HuH-7.5 (cell line): ENCODE data around the gene GLB1L3.
"Not testable (repeated sequence)": the region's sequence is repeated elsewhere in the genome, so short reads cannot be mapped to it uniquely, and the experiment has no call there.

Source experiments
- DNase-seq: peaks from one replicate; pipeline ENCODE4 v3.0.0; 2011; ENCODE audit warnings: low spot score

GLB1L3 gene

DNA sequence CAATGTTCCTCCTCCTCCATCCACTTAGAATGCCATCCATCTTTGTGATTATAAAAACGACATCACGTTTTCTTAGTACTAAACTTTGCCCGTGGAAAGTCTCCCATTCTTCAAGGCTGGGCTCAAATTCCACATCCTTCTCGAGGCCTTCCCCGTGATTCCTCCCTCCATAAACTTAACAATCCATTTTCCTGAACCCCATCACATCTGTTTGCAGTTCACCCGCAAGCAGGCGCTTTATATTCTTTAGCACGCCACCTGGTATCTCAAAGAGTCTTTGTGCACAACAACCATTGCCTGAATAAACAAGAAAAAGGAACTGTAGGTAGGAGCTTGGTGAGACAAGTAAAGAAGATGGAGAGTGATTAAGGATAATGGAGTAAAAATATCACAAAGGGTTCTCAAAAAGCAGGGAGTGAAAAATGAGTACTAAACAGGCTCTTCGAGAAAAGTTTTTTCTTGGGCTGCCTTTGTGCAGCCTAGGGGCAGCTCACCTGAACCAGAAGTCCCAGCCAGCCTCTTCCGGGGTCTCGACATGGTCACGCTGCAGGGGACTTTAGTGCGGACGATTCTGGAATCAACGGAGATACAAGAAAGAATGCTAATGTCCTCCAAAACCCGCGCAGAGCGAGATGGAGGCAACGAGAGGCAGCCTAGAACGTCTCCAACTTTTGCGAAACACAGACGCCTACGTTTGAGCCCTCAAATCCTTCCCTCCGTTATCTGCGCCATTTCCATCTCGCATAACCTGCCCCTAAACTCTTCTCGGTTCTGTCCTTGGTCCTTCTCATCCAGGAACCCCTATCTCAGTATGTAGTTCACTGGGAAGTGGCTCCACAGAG, 23.6 kb upstream of the GLB1L3 start:
- DNase-seq, result peak; percentile 26

DNA sequence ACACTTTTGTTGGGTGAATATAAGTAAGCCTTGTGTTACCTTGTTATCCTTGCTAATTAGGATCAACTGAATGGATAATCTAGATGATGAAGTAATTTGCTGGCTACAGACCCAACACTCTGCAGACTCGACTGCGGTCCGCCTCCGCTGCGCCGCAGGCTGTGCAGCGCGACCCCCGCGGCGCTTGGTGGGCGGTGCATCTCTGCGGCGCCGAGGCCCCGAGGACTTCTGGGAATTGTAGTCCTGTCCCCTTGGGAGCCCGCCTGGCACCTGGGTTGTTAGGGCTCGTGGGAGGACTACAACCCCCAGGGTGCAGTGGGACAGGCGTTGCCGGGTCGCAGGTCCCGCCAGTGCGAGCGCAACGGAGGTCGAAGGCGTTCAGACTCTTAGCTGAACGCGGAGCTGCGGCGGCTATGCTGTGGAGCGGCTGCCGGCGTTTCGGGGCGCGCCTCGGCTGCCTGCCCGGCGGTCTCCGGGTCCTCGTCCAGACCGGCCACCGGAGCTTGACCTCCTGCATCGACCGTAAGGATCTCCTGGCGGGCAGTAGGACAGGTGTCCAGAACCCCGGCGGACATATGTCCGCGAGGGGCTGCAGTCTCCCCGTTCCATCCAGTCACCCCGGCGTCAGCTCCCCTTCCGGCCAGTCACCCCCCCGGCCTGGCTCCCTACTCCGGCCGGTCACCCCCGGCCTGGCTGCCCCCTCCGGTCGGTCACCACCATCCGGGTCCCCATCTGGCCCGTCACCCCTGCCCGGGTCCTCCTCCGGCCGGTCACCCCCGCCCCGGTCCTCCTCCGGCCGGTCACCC, 22.8 kb upstream of the GLB1L3 start, which contains the start of the genes ACAD8 and THYN1:
Gene ACAD8, plus strand, starts transcription at position 381 of the 806 bp plus-strand sequence. Its CDS starts 33 bp downstream, at position 414.
Gene THYN1, minus strand, starts transcription at position 165 of the 806 bp plus-strand sequence. CDS start 470 bp downstream, outside the sequence.
- peak; percentile 71 for DNase-seq

DNA sequence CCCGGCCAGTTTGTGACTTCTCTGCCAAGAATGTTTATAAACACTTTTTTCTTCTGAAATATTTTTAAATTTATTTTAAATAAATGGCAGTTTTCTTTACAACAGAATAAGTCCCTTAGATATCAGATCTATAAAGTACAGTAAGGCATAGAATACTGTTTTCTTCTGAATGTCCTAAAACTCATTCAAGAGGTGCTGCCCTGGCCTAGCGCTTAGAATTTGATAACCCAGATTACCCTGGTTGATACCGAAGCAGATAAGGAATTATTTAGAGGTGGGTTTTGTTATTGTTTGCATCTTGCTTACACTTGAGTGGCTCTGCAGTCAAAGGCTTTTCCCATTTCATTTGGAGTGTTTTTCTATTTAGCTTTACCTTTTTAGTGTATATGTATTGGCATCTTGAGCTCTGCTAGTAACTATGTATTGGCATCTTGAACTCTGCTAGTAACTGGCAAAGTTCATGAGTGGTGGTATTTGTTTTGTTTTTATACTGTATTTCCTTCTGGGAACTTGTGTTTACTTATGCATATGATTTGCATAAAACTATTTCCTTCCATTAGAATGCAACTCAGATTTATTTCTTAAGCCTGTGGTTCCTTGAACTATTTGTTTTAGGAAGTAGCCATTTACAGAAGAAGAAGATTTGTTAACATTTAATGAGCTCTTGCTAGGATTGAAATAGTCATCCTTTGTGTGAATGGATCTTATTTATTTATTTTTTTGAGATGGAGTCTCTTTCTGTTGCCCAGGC, 21.6 kb upstream of the GLB1L3 start:
- DNase-seq, result no peak

DNA sequence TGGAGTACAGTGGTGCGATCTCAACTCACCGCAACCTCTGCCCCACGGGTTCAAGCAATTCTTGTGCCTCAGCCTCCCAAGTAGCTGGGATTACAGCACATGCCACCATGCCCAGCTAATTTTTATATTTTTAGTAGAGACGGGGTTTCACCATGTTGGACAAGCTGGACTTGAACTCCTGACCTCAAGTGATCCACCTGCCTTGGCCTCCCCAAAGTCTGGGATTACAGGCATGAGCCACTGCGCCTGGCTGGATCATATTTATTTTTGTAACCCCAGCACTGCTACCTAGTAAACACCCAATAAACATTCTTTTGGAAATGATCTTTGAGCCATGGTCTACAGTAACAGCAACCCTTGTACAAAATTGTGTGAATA, 21.0 kb upstream of the GLB1L3 start:
- DNase-seq, result not testable (repeated sequence)

DNA sequence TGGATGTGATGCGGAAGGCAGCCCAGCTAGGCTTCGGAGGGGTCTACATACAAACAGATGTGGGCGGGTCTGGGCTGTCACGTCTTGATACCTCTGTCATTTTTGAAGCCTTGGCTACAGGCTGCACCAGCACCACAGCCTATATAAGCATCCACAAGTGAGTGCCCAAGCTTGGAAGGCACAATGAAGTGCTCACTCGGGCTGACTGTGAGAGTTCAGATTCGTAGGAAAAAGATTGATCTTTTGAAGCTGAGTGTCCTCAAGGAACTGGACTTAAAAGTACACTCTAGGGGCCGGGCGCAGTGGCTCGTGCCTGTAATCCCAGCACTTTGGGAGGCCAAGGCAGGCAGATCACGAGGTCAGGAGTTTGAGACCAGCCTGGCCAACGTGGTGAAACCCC, 19.1 kb upstream of the GLB1L3 start:
- DNase-seq, result no peak

DNA sequence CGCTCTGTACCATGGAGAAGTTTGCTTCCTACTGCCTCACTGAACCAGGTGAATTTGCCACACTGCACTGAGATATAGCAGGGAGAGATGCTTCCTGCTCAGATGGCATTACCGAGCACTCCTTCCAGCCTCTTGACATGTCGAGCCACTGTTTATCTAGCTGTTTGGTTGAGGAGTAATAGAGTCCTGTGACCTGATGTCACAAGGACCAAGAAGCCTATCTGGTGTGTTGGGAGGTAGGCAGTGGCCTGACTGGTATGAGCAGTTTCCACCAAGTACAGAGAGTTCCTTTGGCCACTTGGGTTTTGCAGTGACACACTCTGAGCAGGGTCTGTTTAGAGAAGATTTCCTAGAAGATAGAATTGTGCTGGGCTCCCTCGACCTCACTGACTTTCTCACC, 17.6 kb upstream of the GLB1L3 start:
- no peak for DNase-seq

DNA sequence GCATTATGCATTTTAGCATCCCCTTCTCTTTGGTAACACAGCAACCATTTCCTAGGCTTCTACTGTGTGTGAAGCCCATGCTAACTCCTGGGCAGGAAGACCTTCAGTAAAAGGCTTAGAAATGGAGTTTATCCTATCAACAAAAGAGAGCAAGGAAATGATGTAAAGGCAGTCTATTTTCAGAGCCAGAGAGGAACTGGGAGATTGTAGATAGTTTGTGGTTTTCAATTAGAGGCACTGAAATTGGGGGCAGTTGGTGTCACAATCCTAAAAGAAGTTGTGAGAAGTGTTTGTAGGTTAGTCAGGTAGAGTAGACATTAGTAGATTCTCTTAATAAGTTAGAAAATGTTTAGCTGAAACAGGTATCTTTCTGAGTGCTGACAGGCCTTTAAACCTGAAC, 15.7 kb upstream of the GLB1L3 start:
- DNase-seq, result no peak

DNA sequence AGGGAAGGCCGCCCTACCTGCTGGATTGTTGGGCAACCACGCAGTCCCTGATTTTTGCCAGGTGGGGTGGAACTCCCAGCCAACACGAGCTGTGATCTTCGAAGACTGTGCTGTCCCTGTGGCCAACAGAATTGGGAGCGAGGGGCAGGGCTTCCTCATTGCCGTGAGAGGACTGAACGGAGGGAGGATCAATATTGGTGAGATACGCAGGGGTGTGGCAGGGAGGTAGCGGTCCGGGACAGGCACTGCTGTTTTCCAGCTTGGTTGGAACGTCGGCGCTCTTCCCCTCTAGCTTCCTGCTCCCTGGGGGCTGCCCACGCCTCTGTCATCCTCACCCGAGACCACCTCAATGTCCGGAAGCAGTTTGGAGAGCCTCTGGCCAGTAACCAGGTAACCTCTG, 15.2 kb upstream of the GLB1L3 start:
- DNase-seq, result no peak

DNA sequence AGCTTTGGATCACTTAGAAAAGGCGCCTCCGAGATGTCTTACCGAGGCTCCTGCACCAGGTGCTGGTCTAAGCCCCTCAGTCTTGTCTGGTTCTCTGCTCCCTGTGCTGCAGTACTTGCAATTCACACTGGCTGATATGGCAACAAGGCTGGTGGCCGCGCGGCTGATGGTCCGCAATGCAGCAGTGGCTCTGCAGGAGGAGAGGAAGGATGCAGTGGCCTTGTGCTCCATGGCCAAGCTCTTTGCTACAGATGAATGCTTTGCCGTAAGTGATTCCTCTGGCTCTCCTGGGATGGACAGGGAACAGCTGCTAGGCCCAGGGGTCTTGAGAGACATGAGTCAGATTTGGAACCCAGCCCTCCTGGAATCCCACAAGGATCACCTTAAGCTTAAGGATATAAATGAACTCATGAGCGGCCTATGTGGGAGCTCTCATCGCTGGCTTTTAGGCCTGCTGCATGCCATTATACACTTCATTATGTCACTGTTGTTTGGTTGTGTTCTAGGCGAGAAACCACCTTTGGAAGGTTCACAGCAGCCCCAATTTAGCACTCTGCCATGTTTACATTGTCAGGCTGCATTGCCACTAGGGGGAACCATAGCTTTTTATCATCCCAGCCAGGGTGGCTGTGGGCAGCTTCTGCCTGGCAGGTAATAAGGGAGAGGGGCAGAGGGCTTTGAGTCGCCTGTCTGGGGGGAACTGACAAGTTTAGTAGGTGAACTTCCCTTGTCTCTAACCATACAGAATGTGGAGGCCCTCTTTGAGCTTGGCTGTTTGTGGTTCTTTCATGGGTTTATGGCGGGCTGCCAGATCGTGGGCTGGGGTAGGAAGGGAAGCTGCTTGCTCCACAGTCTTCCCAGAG, 14.3 kb upstream of the GLB1L3 start:
- peak; percentile 42 for DNase-seq

DNA sequence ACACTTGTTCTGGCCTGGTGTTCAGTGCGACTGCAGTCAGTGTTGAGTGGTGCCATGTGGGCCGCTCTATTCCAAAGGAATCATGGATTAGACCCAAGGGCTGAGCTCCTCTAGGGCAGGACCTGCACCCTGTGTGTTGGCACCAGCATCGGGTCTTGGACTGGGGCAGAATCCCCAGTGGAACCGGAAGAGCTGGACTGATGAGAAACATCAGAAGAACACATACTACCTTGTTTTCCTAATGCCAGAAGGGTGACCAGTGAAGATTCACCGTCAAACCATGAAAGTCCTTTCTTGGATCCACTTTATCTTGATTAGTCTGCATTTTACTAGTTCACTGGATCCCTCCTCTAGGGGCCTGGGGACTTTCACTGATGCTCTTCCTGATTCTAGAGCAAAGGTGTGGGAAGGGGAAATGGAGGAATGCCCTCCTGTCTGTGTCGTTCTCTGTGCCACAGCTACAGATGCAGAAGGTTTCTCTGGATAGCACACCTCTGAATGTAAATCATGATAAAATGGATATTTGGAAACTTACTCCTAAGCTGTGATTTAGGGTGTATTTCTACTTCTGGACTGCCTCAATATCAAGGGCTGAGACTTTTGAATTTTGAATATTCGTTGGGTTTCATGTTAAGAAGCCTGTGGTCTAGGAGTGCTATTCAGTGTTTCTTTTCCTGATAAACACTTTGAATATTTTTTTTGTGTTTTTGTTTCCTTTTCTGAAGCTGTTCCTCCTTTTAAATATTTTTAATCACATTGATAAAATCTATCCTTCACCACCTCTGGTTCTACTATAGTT, 11.0 kb upstream of the GLB1L3 start:
- DNase-seq, result no peak

DNA sequence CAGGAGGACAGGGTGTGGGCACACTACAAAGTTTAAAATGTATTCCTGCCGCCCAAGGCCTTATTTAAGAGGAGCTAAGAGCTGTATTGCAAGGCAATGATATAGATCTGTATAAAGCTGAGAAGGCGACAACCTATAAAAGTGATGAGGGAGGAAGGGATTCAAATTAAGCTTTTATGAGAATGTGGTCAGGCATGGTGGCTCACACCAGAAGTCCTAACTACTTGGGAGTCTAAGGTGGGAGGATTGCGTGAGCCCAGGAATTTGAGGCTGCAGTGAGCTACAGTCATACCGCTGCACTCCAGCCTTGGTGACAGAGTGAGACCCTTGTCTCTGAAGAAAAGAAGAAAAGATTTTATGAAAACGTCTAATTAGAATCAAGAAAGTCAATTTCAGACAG, 9.7 kb upstream of the GLB1L3 start:
- DNase-seq, result no peak

DNA sequence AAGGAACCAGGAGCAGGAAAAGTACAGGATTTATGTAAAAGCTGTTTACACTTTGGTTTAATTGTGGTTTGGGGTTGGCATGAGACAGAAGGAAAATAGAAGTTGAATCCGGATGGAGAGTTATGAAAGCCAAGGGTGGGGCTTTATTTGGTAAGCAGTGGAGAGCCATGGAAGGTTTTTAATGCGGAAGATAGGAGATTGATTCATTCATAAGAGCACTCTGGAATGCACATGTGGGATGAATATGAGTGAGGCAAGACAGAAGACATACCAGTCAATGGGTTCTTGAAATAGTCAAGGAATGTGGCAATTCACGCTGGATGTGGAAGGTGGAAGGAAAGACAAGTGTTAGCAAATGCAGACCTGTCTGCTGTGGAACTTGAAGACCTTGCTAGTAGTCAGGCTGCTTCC, 9.3 kb upstream of the GLB1L3 start:
- no peak for DNase-seq

DNA sequence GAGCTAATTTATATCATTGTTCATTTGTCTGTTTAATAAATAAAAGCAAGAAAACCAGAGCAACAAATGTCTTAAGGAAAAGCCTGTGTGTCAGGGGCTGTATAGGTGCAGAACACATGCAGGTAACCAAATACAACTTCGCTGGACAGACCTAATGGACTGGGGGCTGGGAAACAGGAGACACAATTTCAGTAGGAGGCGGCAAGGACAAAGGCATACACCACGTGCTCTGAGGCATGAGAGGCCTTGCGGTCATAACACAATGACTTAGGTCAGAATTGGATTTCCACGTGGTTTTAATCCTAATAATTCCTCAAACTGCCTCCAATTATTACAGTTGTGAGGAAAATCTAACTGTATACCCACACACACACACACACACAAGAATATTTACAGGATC, 8.7 kb upstream of the GLB1L3 start:
- no peak for DNase-seq

DNA sequence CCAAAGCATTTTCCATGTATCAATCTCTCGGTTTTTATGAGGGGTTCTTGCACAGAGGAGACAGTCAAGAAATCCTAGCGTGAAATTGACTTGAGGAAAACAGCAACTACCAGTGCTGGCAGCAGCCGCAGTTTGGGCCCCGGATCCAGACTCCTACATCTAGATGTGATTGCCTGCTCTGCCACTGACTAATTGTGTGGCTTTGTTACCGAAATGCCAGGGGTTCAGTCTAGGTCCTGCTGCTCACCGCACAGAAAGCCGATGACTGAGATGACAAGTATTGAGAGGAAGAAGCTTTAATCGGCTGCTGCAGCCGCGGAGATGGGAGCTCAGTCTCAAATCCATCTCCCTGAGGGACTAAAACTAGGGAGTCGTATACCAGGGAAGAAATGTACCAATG, 8.2 kb upstream of the GLB1L3 start:
- DNase-seq, result no peak

DNA sequence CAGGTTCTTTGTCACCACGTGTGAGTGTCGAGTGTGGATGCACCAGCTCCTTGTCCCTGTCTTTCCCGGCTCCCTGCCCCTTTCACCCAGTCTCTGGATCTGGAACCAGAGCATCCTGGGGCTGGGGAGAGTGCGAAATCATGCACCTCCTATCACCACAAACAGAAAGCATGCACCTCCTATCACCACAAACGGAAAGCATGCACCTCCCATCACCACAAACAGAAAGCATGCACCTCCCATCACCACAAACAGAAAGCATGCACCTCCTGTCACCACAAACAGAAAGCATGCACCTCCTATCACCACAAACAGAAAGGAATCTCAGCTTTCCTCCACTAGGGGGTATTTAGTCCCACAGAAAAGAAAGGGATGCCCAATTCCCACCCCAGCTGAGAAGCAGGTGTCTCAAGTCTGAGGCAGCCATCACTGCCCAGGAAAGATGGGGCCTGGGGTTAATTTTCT, 5.9 kb upstream of the GLB1L3 start:
- no peak for DNase-seq

DNA sequence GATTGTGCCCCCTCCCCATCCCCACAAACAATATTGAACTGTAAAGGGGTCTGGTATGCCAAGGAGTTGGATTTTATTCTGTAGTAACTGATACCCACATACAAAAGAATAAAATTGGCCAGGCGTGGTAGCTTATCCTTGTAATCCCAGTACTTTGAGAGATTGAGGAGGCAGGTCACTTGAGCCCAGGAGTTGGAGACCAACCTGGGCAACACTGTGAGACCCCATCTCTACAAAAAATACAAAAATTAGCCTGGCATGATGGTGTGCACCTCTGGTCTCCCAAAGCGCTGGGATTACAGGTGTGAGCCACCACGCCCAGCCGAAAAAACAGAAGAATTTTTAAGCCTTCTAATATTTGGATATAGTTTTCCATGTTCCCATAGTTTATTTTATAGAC, 4.2 kb upstream of the GLB1L3 start:
- DNase-seq, result no peak

DNA sequence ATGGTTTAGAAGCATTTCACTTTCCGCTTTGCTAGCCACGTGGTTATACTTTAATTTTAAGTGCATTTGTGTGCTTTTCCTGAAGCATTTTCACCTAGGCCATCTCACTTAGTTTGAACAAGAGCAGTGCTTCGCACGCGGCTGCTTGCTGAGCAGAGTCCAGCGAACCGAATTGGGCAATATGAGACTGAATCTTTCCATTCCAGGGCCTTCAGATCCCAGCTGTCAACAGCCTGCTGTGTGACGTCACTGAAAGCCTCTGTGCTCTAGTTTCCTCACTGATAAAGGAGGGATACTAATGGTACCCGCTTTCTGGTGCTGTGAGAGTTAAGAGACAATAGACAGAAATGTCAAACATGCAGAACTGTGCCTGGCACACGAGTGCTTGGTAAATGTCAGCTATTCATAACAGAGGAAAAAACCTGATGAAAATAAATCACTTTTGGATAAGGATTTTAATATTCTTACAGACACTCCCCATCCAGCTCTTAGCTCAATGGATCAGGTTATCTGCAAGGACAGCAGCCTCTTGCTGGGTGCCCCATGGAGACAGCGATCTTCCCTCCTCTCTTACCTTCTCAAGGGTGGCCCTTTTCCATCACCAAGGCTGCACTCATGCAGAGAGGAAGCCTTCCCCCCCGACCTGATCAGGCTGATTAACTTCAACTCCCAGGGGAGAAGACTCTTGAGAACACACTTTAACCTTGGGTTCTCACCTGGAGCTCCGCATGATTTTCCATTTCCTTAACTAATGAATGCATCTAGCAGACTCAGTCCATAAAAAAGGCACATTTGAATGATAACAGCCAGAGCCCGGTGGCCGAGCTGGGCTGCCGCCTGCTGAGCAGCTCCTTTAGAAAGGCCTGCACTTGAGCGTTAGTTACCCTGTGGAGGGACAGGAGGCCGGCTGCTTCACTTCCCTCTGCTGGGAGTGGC, 3.5 kb upstream of the GLB1L3 start:
- peak; percentile 38 for DNase-seq

DNA sequence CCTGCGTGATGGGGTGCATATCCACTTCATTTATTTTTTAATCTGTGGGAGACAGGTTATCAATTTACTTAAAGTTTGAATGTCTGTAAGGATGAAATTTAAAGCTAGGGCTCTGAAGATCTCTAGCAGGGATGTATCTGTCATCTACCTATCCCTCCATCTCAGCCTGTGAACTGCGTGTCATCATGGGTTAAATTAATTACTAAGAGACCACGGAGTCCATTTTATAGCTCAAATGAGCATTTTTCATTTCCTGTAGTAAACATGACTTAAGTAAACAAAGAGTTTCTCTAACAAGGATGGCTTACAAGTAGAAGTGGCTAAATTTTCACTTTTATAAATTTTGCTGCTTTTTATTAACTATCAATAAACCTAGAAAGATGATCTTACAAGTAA, 2.9 kb upstream of the GLB1L3 start:
- no peak for DNase-seq

DNA sequence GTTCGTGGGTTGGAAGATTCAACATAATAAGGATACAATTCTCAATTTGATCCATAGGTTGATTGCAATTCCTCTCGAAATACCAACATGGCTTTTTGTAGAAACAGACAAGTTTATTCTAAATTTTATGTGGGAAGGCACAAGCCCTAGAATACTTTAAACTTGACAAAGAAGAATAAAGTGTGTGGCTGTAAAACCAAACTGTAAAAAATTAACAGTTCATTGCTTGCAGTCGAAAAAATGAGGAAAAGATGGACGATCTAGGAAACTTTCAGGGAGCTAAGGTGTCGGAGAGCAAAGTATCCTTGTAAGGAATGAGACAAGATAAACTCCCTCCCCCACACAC, 1.0 kb upstream of the GLB1L3 start:
- no peak for DNase-seq
